ENCODE results near the gene TTC9C.
"Not testable (repeated sequence)": the region's sequence is repeated elsewhere in the genome, so short reads cannot be mapped to it uniquely, and the experiment has no call there.

The TTC9C gene, protein sequence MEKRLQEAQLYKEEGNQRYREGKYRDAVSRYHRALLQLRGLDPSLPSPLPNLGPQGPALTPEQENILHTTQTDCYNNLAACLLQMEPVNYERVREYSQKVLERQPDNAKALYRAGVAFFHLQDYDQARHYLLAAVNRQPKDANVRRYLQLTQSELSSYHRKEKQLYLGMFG

DNA sequence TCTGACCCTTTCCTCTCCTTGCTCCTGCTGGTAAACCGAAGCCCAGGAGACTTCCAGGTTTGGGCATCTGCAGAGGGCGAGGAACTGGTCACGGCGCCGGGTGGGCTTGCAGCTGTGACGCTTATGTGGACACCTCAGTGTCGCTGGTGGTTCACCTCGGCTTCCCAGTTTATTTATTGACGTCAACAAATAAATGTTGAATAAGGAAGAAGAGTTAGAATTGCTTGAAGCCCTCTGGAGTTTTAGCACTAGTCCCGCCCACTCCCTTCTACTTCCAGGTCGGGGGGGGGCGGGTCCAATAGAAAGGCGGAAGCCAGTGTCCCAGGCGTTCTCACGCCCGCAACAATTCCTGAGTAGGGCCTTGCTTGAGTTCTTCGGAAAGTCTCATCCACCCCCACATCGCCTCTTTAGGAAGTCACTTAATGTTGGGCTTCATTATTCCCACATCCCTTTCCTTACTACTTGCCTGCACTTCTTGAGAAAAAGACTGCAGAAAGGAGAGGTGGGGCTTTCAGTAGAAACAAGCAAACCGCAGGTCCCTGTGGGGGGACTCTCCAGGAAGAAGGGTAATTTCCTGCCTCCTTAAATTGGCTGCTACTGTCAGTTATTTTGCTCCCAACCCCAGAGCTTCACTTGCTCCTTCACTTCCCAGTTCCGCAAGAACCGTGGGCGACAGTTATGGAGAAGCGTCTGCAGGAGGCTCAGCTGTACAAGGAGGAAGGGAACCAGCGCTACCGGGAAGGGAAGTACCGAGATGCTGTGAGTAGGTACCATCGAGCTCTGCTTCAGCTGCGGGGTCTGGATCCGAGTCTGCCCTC is at the start of gene TTC9C:
Gene TTC9C, plus strand, starts transcription at position 316 of the 818 bp plus-strand sequence. Its CDS starts 363 bp downstream, at position 679.
- DNase-seq: peak; percentile 84

GRCh38 chr11:62678770-62679696 is 49.3 kb upstream of the TTC9C start, which contains the start of gene UBXN1:
Gene UBXN1, minus strand, starts transcription at chr11:62679073. Its CDS starts 150 bp downstream, at chr11:62678923.
- peak; percentile 89 for DNase-seq

DNA sequence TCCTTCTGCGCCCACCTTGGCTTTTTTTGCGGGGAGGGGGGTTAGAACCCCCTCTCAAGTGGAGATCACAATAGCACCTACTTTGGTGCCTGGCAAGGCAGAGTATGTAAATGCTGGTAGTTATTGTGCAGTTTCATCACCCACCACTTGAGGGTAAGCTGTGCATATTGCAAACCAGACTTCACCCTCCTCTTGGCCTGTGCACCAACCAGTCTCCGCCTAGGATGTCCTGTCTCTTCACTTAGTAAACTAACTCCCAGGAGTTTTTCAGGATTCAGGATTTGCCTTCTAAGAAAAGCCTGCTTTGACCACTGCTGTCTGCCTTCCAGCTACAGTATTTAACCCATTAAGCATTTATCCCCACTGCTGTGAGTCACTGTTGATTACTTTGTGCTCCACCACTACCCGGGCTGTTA is 47.5 kb upstream of the TTC9C start:
- peak; percentile 61 for DNase-seq

GRCh38 chr11:62682518-62682917 is 45.8 kb upstream of the TTC9C start:
- DNase-seq: no peak

- DNase-seq: no peak
Observed at GRCh38 chr11:62687508-62688396, 40.5 kb upstream of the TTC9C start.

DNA sequence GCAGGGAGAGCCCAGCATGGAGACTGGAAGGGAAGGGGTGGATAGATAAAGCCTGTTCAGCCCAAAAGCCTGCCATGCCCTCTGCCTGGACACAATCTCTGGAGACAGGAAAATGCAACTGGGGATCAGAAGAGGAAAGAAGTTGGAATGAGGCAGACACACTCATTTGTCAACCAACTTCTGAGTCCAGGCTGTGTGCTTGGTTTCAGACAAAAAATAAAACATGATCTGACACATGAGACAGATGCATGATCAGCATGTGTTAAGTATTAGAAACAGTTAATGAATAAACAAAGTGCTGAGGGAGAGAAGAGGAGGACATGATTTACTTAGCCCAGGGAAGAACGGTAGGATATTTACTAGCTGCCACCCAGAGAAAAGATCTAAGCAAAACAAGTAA is 39.8 kb upstream of the TTC9C start:
- DNase-seq: no peak

DNA sequence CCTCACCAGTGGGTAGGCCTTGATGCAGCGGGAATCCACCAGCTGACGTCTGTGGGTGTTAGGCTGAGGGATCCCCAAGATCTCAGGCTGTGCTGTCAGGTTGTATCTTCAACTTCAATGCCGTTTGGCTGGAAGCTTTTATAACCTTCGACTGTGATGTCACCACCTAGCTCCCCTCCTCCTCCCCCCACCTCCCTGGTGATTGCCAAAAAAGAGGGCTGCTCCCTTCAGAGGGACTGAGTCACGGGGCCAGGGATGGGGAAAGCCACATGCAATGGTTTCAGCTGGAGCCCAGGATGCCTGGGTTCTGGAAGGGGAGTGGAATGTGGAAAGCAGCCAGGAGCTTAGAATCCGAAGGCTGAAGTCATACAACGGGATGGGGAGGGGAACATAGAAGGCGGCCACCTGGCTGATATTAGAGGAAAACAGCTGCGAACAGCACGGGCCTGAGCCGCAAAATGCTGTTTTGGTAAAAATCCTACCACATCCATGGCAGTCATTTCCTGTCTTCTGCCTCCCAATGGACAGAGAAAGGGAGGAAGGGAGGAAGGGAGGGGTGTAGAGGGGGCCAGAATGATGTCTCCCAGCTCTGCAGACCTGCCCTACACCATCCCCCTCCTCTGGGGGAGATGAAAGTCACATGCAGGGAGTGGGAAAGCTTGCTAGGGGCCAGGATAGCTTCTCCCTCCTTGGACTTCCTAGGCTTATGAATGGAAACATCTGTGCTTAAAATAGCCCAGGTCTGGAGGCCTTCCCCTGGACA is 38.7 kb upstream of the TTC9C start, which contains the start of gene LRRN4CL:
Gene LRRN4CL, minus strand, starts transcription at position 110 of the 763 bp plus-strand sequence. CDS start 1,022 bp downstream, outside the sequence.
- DNase-seq: no peak

DNA sequence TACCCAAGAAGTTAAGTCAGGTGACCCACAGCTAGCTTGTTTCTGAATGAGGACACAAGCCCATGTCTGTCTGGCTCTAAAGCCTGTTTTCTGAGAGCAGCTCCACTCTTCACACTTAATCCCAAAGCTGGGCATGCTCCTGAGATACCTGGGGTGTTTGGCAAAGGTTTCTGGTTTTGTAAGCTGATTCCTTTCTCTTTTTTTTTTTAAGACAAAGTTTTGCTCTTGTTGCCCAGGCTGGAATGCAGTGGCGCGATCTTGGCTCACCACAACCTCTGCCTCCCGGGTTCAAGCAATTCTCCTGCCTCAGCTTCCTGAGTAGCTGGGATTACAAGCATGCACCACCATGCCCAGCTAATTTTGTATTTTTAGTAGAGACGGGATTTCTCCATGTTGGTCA is 34.7 kb upstream of the TTC9C start:
- not testable (repeated sequence) for DNase-seq

DNA sequence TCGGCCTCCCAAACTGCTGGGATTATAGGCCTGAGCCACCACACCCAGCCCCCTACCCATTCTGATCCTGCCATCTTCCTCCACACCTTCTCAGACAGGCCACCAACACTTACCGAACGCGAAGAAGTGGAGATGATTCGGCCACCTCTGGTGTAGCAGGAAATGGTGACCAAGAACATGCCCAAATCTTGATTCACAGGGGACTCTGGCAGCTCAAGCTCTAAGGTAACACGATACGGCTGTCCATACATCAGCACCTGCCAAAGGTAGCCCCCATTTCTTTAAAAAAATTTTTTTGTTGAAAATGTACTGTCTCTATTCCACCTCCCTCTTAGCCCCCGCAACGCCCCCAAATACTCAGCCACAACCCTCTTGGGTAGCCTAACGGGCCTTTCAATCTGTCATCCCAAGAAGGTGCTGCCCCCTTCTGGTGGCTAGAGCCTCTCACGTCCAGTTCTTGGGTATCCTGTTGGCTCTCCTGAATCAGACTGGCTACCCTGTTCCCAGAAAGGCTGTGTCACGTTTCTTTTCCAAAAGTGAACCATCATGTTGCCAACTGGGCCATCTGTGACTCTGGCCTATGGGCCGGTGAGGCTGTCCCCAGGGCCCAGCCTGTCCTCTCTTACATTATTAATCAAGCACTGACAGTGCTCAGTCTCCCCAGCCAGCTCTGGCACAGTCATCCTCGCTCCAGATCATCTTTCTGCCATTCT is 33.7 kb upstream of the TTC9C start:
- DNase-seq: peak; percentile 84

DNA sequence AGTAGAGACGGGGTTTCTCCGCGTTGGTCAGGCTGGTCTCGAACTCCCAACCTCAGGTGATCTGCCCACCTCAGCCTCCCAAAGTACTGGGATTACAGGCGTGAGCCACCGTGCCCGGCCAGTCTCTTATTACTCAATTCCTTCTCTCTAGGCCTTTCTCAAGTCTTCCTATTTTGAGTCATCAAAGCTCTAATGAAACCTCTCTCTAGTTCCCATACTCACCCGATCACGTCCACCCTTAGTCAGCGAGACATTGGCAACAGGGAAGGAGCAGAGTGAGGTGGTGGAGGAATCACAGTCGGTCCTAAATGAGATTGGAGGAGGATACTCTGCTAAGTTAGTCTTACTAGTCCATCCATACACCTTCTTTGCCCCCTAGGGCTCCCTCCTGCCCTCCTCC is 26.0 kb upstream of the TTC9C start:
- no peak for DNase-seq

DNA sequence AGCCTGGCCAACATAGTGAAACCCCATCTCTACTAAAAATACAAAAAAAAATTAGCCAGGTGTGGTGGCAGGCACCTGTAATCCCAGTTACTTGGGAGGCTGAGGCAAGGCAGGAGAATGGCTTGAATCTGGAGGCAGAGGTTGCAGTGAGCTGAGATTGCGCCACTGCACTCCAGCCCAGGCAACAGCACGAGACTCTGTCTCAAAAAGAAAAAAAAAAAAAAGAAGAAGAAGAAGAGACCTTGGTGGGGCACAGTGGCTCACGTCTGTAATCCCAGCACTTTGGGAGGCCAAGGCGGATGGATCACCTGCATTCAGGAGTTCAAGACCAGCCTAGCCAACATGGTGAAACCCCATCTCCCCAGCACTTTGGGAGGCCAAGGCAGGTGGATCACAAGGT is 24.4 kb upstream of the TTC9C start:
- not testable (repeated sequence) for DNase-seq

DNA sequence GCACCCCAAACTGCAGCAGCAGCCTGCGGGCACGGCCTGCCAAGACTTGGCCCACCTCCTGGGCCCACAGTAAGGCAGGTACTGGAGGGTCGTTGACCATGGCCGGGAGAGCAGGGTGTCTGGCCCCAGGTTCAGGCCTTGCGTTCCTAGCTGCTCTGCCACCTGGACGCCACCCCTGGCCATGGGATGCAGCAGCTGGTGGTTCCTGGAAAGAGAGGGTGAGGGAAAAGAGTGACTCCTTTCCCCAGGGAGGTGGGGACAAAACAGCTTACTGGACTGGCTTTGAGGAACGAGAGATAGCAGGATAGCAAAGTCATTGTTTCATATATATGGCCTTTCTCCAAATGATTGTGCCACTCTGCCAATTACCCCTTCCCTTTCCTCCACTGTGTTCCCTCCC is 22.9 kb upstream of the TTC9C start:
- DNase-seq: no peak

GRCh38 chr11:62705880-62706849 is 22.1 kb upstream of the TTC9C start:
- DNase-seq: peak; percentile 94

DNA sequence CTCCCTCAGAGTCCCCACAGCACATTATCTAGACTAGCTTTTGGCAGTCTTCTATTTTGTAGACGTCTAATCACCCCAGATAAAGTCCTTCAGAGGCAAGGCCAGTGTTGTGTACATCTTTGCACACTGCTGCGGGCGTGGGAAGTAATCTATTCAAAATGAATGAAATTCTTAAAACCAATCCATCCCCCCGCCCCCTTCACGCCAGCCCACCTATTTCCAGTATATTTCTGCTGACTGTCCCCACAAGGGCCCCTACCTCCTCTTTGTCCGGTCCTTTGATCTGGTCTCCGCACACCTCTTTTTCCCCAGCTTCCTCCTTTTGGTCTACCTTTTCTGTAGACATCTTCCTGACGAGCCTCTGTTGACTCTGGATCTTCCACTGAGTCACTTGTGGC is 21.4 kb upstream of the TTC9C start:
- DNase-seq: no peak

GRCh38 chr11:62707277-62707861 is 20.9 kb upstream of the TTC9C start, which contains the start of the genes BSCL2 and GNG3:
Gene BSCL2, minus strand, starts transcription at chr11:62707424. Its CDS starts 229 bp downstream, at chr11:62707195.
Gene GNG3, plus strand, starts transcription at chr11:62707676. Its CDS starts 620 bp downstream, at chr11:62708296.
- no peak for DNase-seq

- DNase-seq: no peak
Observed at GRCh38 chr11:62708392-62708791, 19.9 kb upstream of the TTC9C start.

- peak; percentile 59 for DNase-seq
Observed at GRCh38 chr11:62708793-62709192, 19.5 kb upstream of the TTC9C start.

DNA sequence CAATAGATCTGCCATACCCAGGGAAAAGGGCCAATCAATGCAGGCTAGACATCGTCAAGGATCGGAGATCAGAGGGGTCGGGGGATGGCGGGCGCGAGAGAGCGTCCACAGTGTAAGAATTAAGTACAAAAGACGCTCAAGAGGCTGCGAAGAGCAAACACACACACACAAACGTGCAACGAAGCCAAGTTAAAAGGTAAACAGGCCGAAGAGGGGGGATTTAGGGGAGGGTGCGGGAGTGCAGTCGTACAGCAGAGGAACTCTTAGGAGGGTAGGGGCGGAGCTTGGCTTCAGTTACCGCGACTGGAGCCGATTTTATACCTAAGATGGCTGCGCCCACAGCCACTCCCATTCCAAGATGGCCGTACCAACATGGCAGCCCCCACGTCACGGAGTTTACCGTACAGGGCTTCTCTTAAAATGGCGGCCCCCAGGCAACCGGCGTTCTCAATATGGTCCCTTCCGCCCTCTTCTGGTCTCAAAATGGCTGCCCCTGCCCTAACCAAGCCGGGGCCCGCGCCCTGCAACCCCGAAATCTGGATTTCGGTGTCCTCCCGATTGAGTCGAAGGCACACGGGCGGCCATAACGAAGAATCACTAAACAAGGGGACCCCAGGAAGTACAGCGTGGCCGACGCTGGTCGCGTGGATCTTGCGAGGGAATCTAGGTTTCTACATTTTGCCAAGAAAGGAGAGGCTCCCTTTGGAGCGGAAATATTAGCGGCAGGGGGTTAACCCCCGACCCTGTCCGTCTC is 18.9 kb upstream of the TTC9C start:
- DNase-seq: peak; percentile 98
